ENCODE results near the gene CLDN17. TPM values are rescaled to one million over a fixed set of nuclear protein-coding genes. Genes with fewer than 3 reads are reported as not detected.

CLDN17 gene
- total RNA-seq = not detected in 2 replicates
- not detected for total RNA-seq (2013)
- polyA plus RNA-seq = not detected in 2 replicates
- polyA minus RNA-seq = not detected in 2 replicates

- intact Hi-C loops (cut with micrococcal nuclease) = no loop called here
- TF ChIP-seq CTCF (IDR thresholded peaks at IDR 0.05) = no peak
- TF ChIP-seq EZH2 (IDR thresholded peaks at IDR 0.05; ENCODE audit: borderline replicate concordance, insufficient read depth, low read depth, low read length, poor library complexity, severe bottlenecking) = no peak
- no peaks in the 10 kb centered on the region for H3K4me1 Mint-ChIP-seq
- peaks cover 3% of the 10 kb centered on the region for H3K9me3 Mint-ChIP-seq (ENCODE audit: insufficient read depth)
- DNase-seq = no peak
- H3K4me3 Mint-ChIP-seq = no peak within 1 kb of the TSS
- Histone ChIP-seq H3K4me3 (ENCODE audit: control extremely low read depth in 1 of 5, extremely low read depth in 1 of 5, insufficient read depth in 1 of 5, low read depth in 2 of 5, low read length in 4 of 5) (no peak within 1 kb of the TSS), H3K27me3 (replicated peaks in 1 of 4; ENCODE audit: control extremely low read depth in 1 of 4, control insufficient read depth in 3 of 4, insufficient read depth in 4 of 4, low read length in 3 of 4) (no peaks in the 10 kb centered on the region), H3K27ac (ENCODE audit: low read length in 2 of 2) (no peak within 1 kb of the TSS), H4K20me1 (ENCODE audit: control insufficient read depth, insufficient read depth, low read length, poor library complexity, severe bottlenecking) (no peaks in the 10 kb centered on the region), H3K4me2 (replicated peaks; ENCODE audit: low read depth, low read length, poor library complexity, severe bottlenecking) (no peak within 1 kb of the TSS), H2AFZ (ENCODE audit: insufficient read depth, low read depth, low read length, poor library complexity, severe bottlenecking) (no peak within 1 kb of the TSS), H3K4me1 (ENCODE audit: control insufficient read depth in 2 of 2, insufficient read depth in 2 of 2, low read length in 2 of 2) (no peaks in the 10 kb centered on the region), H3K9me3 (ENCODE audit: control extremely low read depth in 1 of 3, control insufficient read depth in 2 of 3, insufficient read depth in 1 of 3, low read length in 2 of 3) (peaks cover 0 to 3% (median 0%) of the 10 kb centered on the region in 3 donors), H3K36me3 (replicated peaks in 1 of 2; ENCODE audit: control extremely low read depth in 1 of 2, control insufficient read depth in 1 of 2, extremely low read depth in 1 of 2, insufficient read depth in 2 of 2, low read length in 1 of 2) (no peaks in the 10 kb centered on the region), H3K9ac (ENCODE audit: low read length) (no peak within 1 kb of the TSS), H3K79me2 (ENCODE audit: control insufficient read depth, insufficient read depth, low read length) (no peaks in the 10 kb centered on the region)
- no peak within 1 kb of the TSS for H3K27ac Mint-ChIP-seq
- no peaks in the 10 kb centered on the region for H3K27me3 Mint-ChIP-seq
- ChIA-PET CTCF (no interaction called here), POLR2A (no interaction called here)
- no peak for ATAC-seq (ENCODE audit: low read depth)
- WGBS (ENCODE audit: insufficient coverage) = no CpG with 5 or more reads among the region's 1 CpG
These were observed at the start of gene CLDN17 for GRCh38 chr21:30166705-30167104. Gene CLDN17 (minus strand): TSS chr21:30166805. CDS start chr21:30166617, 188 bp downstream.

- Histone ChIP-seq H3K27ac (ENCODE audit: low read length in 2 of 2) (no peak within 1 kb of the TSS), H3K36me3 (replicated peaks in 1 of 2; ENCODE audit: control extremely low read depth in 1 of 2, control insufficient read depth in 1 of 2, extremely low read depth in 1 of 2, insufficient read depth in 2 of 2, low read length in 1 of 2) (no peaks in the 10 kb centered on the region), H3K9ac (ENCODE audit: low read length) (no peak within 1 kb of the TSS), H3K4me3 (ENCODE audit: control extremely low read depth in 1 of 5, extremely low read depth in 1 of 5, insufficient read depth in 1 of 5, low read depth in 2 of 5, low read length in 4 of 5) (no peak within 1 kb of the TSS), H3K4me1 (ENCODE audit: control insufficient read depth in 2 of 2, insufficient read depth in 2 of 2, low read length in 2 of 2) (no peaks in the 10 kb centered on the region), H3K9me3 (ENCODE audit: control extremely low read depth in 1 of 3, control insufficient read depth in 2 of 3, insufficient read depth in 1 of 3, low read length in 2 of 3) (no peaks in the 10 kb centered on the region), H2AFZ (ENCODE audit: insufficient read depth, low read depth, low read length, poor library complexity, severe bottlenecking) (no peak within 1 kb of the TSS), H3K4me2 (replicated peaks; ENCODE audit: low read depth, low read length, poor library complexity, severe bottlenecking) (no peak within 1 kb of the TSS), H3K27me3 (replicated peaks in 1 of 4; ENCODE audit: control extremely low read depth in 1 of 4, control insufficient read depth in 3 of 4, insufficient read depth in 4 of 4, low read length in 3 of 4) (no peaks in the 10 kb centered on the region), H3K79me2 (ENCODE audit: control insufficient read depth, insufficient read depth, low read length) (no peaks in the 10 kb centered on the region), H4K20me1 (ENCODE audit: control insufficient read depth, insufficient read depth, low read length, poor library complexity, severe bottlenecking) (no peaks in the 10 kb centered on the region)
- ATAC-seq (ENCODE audit: low read depth) (no peak), DNase-seq (no peak)
- POLR2A ChIA-PET = no interaction called here
- no peaks in the 10 kb centered on the region for H3K4me1 Mint-ChIP-seq
- H3K9me3 Mint-ChIP-seq (ENCODE audit: insufficient read depth) = no peaks in the 10 kb centered on the region
- H3K4me3 Mint-ChIP-seq = no peak within 1 kb of the TSS
- WGBS (ENCODE audit: insufficient coverage) = 96% methylated on average over 3 of the region's 5 CpGs
- H3K27ac Mint-ChIP-seq = no peak within 1 kb of the TSS
- CTCF ChIA-PET = no interaction called here
- intact Hi-C loops (cut with micrococcal nuclease) = no loop called here
- no peaks in the 10 kb centered on the region for H3K27me3 Mint-ChIP-seq
- TF ChIP-seq EZH2 (IDR thresholded peaks at IDR 0.05; ENCODE audit: borderline replicate concordance, insufficient read depth, low read depth, low read length, poor library complexity, severe bottlenecking) = no peak
- no peak for TF ChIP-seq CTCF (IDR thresholded peaks at IDR 0.05)
These were observed 49.6 kb upstream of the CLDN17 start, which contains the start of gene CLDN8 for GRCh38 chr21:30216041-30216723. Gene CLDN8 (minus strand): TSS chr21:30216097. CDS start chr21:30215925, 172 bp downstream.
